CD14-positive monocyte (primary cell): ENCODE measurements around the gene UQCRFS1. TPM values are rescaled to one million over a fixed set of nuclear protein-coding genes. Genes with fewer than 3 reads are reported as not detected.

ENCODE experiments used
- DNase-seq, 3 donors: peaks; one replicate each; pipeline ENCODE4 v3.0.0-alpha.2; 2011 to 2022
- H2AFZ ChIP-seq: 2 replicates; pipeline ENCODE4 v1.6.0; 2012; ENCODE audit warnings: mild to moderate bottlenecking, low read depth, low read length, inconsistent platforms; ENCODE audit not compliant: insufficient read depth, poor library complexity, severe bottlenecking
- H3K27ac ChIP-seq, 2 donors: 1 replicate in 1 of 2; 2 replicates in 1 of 2; pipeline ENCODE4 v1.5.1; 2012 to 2013; ENCODE audit warnings: low read length in 2 of 2, control low read depth in 1 of 2, inconsistent platforms in 1 of 2, low read depth in 1 of 2, mild to moderate bottlenecking in 1 of 2
- H3K27me3 ChIP-seq, 2 donors: one replicate each; pipeline versions ENCODE4 v1.6.0 to v1.6.1; 2011 to 2013; ENCODE audit warnings: low read length in 2 of 2; ENCODE audit not compliant: control insufficient read depth in 2 of 2, insufficient read depth in 2 of 2
- H3K36me3 ChIP-seq, 2 donors: replicated peaks in 1 of 2; 1 replicate in 1 of 2; 2 replicates in 1 of 2; pipeline versions ENCODE4 v1.5.1 to v1.6.1; 2012 to 2013; ENCODE audit warnings: low read length in 2 of 2, control low read depth in 1 of 2, inconsistent platforms in 1 of 2, mild to moderate bottlenecking in 1 of 2; ENCODE audit not compliant: insufficient read depth in 2 of 2, control insufficient read depth in 1 of 2
- H3K4me1 ChIP-seq, 2 donors: 1 replicate in 1 of 2; 2 replicates in 1 of 2; pipeline versions ENCODE4 v1.5.1 to v1.6.1; 2012 to 2013; ENCODE audit warnings: low read length in 2 of 2, control low read depth in 1 of 2, inconsistent platforms in 1 of 2, mild to moderate bottlenecking in 1 of 2, moderate library complexity in 1 of 2; ENCODE audit not compliant: insufficient read depth in 2 of 2, control insufficient read depth in 1 of 2
- H3K4me2 ChIP-seq: replicated peaks from 2 replicates; pipeline ENCODE3; 2012; ENCODE audit warnings: low read length, moderate library complexity, mild to moderate bottlenecking; ENCODE audit not compliant: poor library complexity, severe bottlenecking; ENCODE audit errors: extremely low read depth
- H3K4me3 ChIP-seq, 3 experiments: fragments of 200-600 bp in 1 of 3; sonication (generic) in 1 of 3; replicated peaks in 1 of 3; 1 replicate in 2 of 3; 2 replicates in 1 of 3; pipeline ENCODE4 v1.5.1; 2011 to 2013; ENCODE audit warnings: low read length in 3 of 3, mild to moderate bottlenecking in 3 of 3, control low read depth in 2 of 3, low read depth in 2 of 3, inconsistent platforms in 1 of 3, moderate library complexity in 1 of 3
- H3K79me2 ChIP-seq: 2 replicates; pipeline ENCODE4 v1.6.0; 2012; ENCODE audit warnings: mild to moderate bottlenecking, control low read depth, inconsistent platforms, low read length, moderate library complexity; ENCODE audit not compliant: insufficient read depth
- H3K9ac ChIP-seq: 2 replicates; pipeline ENCODE4 v1.6.0; 2017; ENCODE audit warnings: low read length, mild to moderate bottlenecking; ENCODE audit not compliant: insufficient read depth, poor library complexity, severe bottlenecking
- H3K9me3 ChIP-seq, 2 donors: replicated peaks in 1 of 2; 1 replicate in 1 of 2; 2 replicates in 1 of 2; pipeline versions ENCODE4 v1.5.1 to v1.6.1; 2012 to 2013; ENCODE audit warnings: low read length in 2 of 2, control low read depth in 1 of 2; ENCODE audit not compliant: control insufficient read depth in 1 of 2, insufficient read depth in 1 of 2
- H4K20me1 ChIP-seq: 2 replicates; pipeline ENCODE4 v1.6.0; 2012; ENCODE audit warnings: mild to moderate bottlenecking, low read length, control low read depth, moderate library complexity; ENCODE audit not compliant: insufficient read depth
- H3K27ac Mint-ChIP-seq, 7 donors: one replicate each; pipeline ENCODE4 v1.8.0; 2020; ENCODE audit warnings: mild to moderate bottlenecking in 7 of 7, mixed read lengths in 7 of 7, moderate library complexity in 6 of 7, inconsistent platforms in 2 of 7
- H3K27me3 Mint-ChIP-seq, 3 donors: one replicate each; pipeline ENCODE4 v1.8.0; 2021 to 2022; ENCODE audit warnings: low read depth in 3 of 3, mild to moderate bottlenecking in 3 of 3, mixed read lengths in 3 of 3, moderate library complexity in 3 of 3, inconsistent platforms in 1 of 3
- H3K36me3 Mint-ChIP-seq, 2 donors: one replicate each; pipeline ENCODE4 v1.8.0; 2020; ENCODE audit warnings: mixed read lengths in 2 of 2, inconsistent platforms in 1 of 2, mild to moderate bottlenecking in 1 of 2
- H3K4me1 Mint-ChIP-seq: one replicate; pipeline ENCODE4 v1.8.0; 2020; ENCODE audit warnings: mild to moderate bottlenecking, mixed read lengths
- H3K4me3 Mint-ChIP-seq, 2 donors: one replicate each; pipeline ENCODE4 v1.8.0; 2020; ENCODE audit warnings: mild to moderate bottlenecking in 2 of 2, mixed read lengths in 2 of 2, moderate library complexity in 1 of 2
- H3K9me3 Mint-ChIP-seq, 7 donors: one replicate each; pipeline ENCODE4 v1.8.0; 2020 to 2022; ENCODE audit warnings: mixed read lengths in 7 of 7, mild to moderate bottlenecking in 6 of 7, moderate library complexity in 6 of 7, inconsistent platforms in 2 of 7
- WGBS: methylation state at CpG from one replicate; pipeline ENCODE4 v1.1.5; 2013; ENCODE audit warnings: missing lambda C conversion rate; ENCODE audit not compliant: insufficient coverage; 5-methylcytosine and 5-hydroxymethylcytosine counted together
- intact Hi-C, 2 donors: fragments of 100-400 bp; cut with micrococcal nuclease; formaldehyde crosslinking; loops; one replicate each; pipeline versions ENCODE4 v1.15.0 to v1.15.1; 2023
- polyA plus RNA-seq, 3 donors: library from polyadenylated mRNA; depleted of rRNA in 1 of 3; unstranded in 2 of 3; stranded (reverse) in 1 of 3; fragments of 300-500 nt in 2 of 3; fragments of >200 nt in 1 of 3; fragmentation: Illumina TruSeq in 2 of 3; gene quantifications; 1 replicate in 2 of 3; 2 replicates in 1 of 3; pipeline ENCODE4 v1.2.3, GENCODE V29; 2012 to 2021
- TF ChIP-seq, protein P1 (sequence below): fragments of 200-600 bp; IDR thresholded peaks from one replicate; pipeline ENCODE4 v1.8.0; 2022; ENCODE audit warnings: antibody characterized with exemption, mild to moderate bottlenecking

Gene UQCRFS1
- polyA plus RNA-seq, 3 donors = 26.2 to 108 (median 108) TPM

DNA sequence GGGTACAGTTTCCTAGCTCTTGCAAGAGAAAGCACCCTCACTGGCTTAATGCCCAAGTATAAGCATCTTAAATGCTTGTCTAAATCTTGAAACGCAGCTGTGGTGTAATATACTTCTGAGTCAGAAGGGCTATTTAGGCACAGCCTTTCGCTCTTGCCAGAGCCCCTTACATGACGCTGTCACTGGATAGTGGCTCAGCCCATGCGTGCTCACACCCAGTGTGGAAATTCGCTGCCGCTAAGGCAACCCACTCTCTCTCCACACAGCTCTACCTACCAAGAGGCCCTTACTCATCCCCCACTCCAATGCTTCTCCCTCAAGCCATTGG is 24.0 kb downstream of the UQCRFS1 start:
- H3K27me3 Mint-ChIP-seq = peaks cover 2 to 8% (median 4%) of the 10 kb centered on the region in 3 donors
- DNase-seq = no peak
- H3K36me3 Mint-ChIP-seq = no peaks in the 10 kb centered on the region
- no peak overlapping the region for H3K4me3 Mint-ChIP-seq
- no peak overlapping the region for H3K27ac Mint-ChIP-seq
- Histone ChIP-seq H3K4me2 (no peak overlapping the region), H2AFZ (no peak overlapping the region), H3K79me2 (no peaks in the 10 kb centered on the region), H3K9me3 (no peaks in the 10 kb centered on the region), H3K4me1 (no peaks in the 10 kb centered on the region), H3K27ac (no peak overlapping the region), H3K27me3 (no peaks in the 10 kb centered on the region), H4K20me1 (no peaks in the 10 kb centered on the region), H3K9ac (no peak overlapping the region), H3K4me3 (no peak overlapping the region), H3K36me3 (no peaks in the 10 kb centered on the region)
- WGBS = 100% methylated on average over 6 of the region's 6 CpGs
- intact Hi-C loops = no loop called here
- TF ChIP-seq, protein P1, sequence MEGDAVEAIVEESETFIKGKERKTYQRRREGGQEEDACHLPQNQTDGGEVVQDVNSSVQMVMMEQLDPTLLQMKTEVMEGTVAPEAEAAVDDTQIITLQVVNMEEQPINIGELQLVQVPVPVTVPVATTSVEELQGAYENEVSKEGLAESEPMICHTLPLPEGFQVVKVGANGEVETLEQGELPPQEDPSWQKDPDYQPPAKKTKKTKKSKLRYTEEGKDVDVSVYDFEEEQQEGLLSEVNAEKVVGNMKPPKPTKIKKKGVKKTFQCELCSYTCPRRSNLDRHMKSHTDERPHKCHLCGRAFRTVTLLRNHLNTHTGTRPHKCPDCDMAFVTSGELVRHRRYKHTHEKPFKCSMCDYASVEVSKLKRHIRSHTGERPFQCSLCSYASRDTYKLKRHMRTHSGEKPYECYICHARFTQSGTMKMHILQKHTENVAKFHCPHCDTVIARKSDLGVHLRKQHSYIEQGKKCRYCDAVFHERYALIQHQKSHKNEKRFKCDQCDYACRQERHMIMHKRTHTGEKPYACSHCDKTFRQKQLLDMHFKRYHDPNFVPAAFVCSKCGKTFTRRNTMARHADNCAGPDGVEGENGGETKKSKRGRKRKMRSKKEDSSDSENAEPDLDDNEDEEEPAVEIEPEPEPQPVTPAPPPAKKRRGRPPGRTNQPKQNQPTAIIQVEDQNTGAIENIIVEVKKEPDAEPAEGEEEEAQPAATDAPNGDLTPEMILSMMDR = no peak
- H3K9me3 Mint-ChIP-seq = peaks cover 0 to 17% (median 2%) of the 10 kb centered on the region in 7 donors
- H3K4me1 Mint-ChIP-seq = peaks cover 7% of the 10 kb centered on the region

DNA sequence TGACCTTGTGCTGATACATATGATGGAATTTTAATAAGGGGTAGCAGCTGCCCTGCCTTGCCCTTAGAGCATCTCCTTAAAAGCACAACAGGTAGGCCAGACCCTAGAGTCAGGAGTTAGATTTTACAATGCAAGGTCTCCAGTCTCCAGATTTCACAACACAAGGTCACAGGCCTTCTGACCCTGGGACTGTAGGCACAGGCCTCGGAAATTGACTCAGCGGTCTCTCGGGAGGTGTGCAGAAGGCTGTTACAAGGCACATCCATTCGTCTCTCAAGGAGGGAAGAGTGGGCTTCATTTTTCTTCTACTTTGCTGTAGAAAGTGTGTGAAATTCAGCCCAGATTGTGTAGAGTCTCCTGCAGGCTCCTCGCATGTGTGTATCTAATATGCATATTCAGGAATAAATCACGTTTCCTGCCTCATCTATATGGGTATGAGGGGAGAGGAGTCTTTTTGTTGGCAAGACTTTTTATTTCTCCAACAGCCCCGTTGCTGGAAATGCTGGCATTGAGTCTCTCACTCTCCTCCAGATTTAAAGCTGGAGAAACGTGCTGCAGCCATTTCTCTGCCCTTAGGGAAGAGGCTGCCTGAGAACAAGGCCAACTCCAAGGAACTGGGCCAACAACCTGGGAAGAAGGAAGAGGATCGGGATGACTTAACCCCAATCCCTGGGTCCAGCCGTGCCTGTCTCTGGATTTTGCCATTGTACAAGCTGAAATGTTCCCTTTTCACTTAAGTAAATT is 24.5 kb downstream of the UQCRFS1 start:
- intact Hi-C loops = no loop called here
- Mint-ChIP-seq H3K27me3 (peaks cover 2 to 8% (median 2%) of the 10 kb centered on the region in 3 donors), H3K36me3 (no peaks in the 10 kb centered on the region), H3K4me1 (peaks cover 6% of the 10 kb centered on the region), H3K27ac (no peak overlapping the region), H3K4me3 (no peak overlapping the region), H3K9me3 (peaks cover 0 to 15% (median 2%) of the 10 kb centered on the region in 7 donors)
- Histone ChIP-seq H3K4me1 (no peaks in the 10 kb centered on the region), H3K4me3 (no peak overlapping the region), H2AFZ (no peak overlapping the region), H3K27me3 (no peaks in the 10 kb centered on the region), H3K9ac (no peak overlapping the region), H3K27ac (no peak overlapping the region), H4K20me1 (no peaks in the 10 kb centered on the region), H3K79me2 (no peaks in the 10 kb centered on the region), H3K36me3 (no peaks in the 10 kb centered on the region), H3K9me3 (no peaks in the 10 kb centered on the region), H3K4me2 (no peak overlapping the region)
- DNase-seq = no peak
- 98% methylated on average over 5 of the region's 10 CpGs for WGBS
- TF ChIP-seq, protein P1 = no peak
